ENCODE results near the gene KCNMA1. TPM values are rescaled to one million over a fixed set of nuclear protein-coding genes. Genes with fewer than 3 reads are reported as not detected.

The KCNMA1 gene
- total RNA-seq, 3 donors from 2014 or later (not counting 1 experiment from before 2014, with no cell fraction given) = 0.40 to 1.8 (median 0.63) TPM

GRCh38 chr10:77552252-77552651 is 85.4 kb downstream of the KCNMA1 start:
- Histone ChIP-seq H3K27ac (ENCODE audit: low read length) (no peak overlapping the region), H3K36me3 (ENCODE audit: control insufficient read depth, insufficient read depth, low read length) (no peaks in the 10 kb centered on the region), H3K27me3 (ENCODE audit: control insufficient read depth, insufficient read depth, low read length) (no peaks in the 10 kb centered on the region), H3K4me3 (ENCODE audit: low read length) (no peak overlapping the region), H3K4me1 (ENCODE audit: control insufficient read depth, insufficient read depth, low read length) (no peaks in the 10 kb centered on the region), H3K9me3 (ENCODE audit: control insufficient read depth, insufficient read depth, low read length) (no peaks in the 10 kb centered on the region)
- intact Hi-C loops (cut with micrococcal nuclease) = no loop called here
- peaks cover 5 to 6% of the 10 kb centered on the region in 2 donors for H3K27me3 Mint-ChIP-seq (ENCODE audit: low read depth in 2 of 2)
- H3K4me1 Mint-ChIP-seq = no peaks in the 10 kb centered on the region
- no peaks in the 10 kb centered on the region for H3K36me3 Mint-ChIP-seq
- ATAC-seq = no peak
- no peak overlapping the region for H3K4me3 Mint-ChIP-seq
- H3K27ac Mint-ChIP-seq = no peak overlapping the region
- WGBS (ENCODE audit: insufficient coverage) = 50% methylated on average over 1 of the region's 1 CpG
- no peak for TF ChIP-seq CTCF (IDR thresholded peaks at IDR 0.05)
- H3K9me3 Mint-ChIP-seq = no peaks in the 10 kb centered on the region
- no peak for DNase-seq

- peaks cover 11 to 19% of the 10 kb centered on the region in 2 donors for H3K27me3 Mint-ChIP-seq (ENCODE audit: low read depth in 2 of 2)
- no peak for ATAC-seq
- intact Hi-C loops (cut with micrococcal nuclease) = no loop called here
Measured at GRCh38 chr10:77550378-77550777, 87.2 kb downstream of the KCNMA1 start.

GRCh38 chr10:77548671-77549070 is 88.9 kb downstream of the KCNMA1 start:
- Mint-ChIP-seq H3K9me3 (no peaks in the 10 kb centered on the region), H3K36me3 (no peaks in the 10 kb centered on the region), H3K4me3 (no peak overlapping the region), H3K27me3 (ENCODE audit: low read depth in 2 of 2) (peaks cover 14 to 31% of the 10 kb centered on the region in 2 donors), H3K4me1 (no peaks in the 10 kb centered on the region), H3K27ac (no peak overlapping the region)
- H3K27me3 ChIP-seq (ENCODE audit: control insufficient read depth, insufficient read depth, low read length) = no peaks in the 10 kb centered on the region
- DNase-seq (no peak), ATAC-seq (no peak)
- WGBS (ENCODE audit: insufficient coverage) = 73% methylated on average over 1 of the region's 1 CpG
- H3K9me3 ChIP-seq (ENCODE audit: control insufficient read depth, insufficient read depth, low read length) = no peaks in the 10 kb centered on the region
- no peak overlapping the region for H3K27ac ChIP-seq (ENCODE audit: low read length)
- no peak overlapping the region for H3K4me3 ChIP-seq (ENCODE audit: low read length)
- intact Hi-C loops (cut with micrococcal nuclease) = no loop called here
- H3K36me3 ChIP-seq (ENCODE audit: control insufficient read depth, insufficient read depth, low read length) = no peaks in the 10 kb centered on the region
- TF ChIP-seq CTCF (IDR thresholded peaks at IDR 0.05) = no peak
- H3K4me1 ChIP-seq (ENCODE audit: control insufficient read depth, insufficient read depth, low read length) = no peaks in the 10 kb centered on the region

More at GRCh38 chr10:77550378-77550777, 87.2 kb downstream of the KCNMA1 start:
- Mint-ChIP-seq H3K27ac (no peak overlapping the region), H3K9me3 (no peaks in the 10 kb centered on the region), H3K36me3 (no peaks in the 10 kb centered on the region), H3K4me3 (no peak overlapping the region), H3K4me1 (no peaks in the 10 kb centered on the region)
- TF ChIP-seq CTCF (IDR thresholded peaks at IDR 0.05) = no peak
- Histone ChIP-seq H3K36me3 (ENCODE audit: control insufficient read depth, insufficient read depth, low read length) (no peaks in the 10 kb centered on the region), H3K27me3 (ENCODE audit: control insufficient read depth, insufficient read depth, low read length) (no peaks in the 10 kb centered on the region), H3K4me1 (ENCODE audit: control insufficient read depth, insufficient read depth, low read length) (no peaks in the 10 kb centered on the region), H3K27ac (ENCODE audit: low read length) (no peak overlapping the region), H3K9me3 (ENCODE audit: control insufficient read depth, insufficient read depth, low read length) (no peaks in the 10 kb centered on the region), H3K4me3 (ENCODE audit: low read length) (no peak overlapping the region)
- 89% methylated on average over 10 of the region's 10 CpGs for WGBS (ENCODE audit: insufficient coverage)
- no peak for DNase-seq

- H3K36me3 Mint-ChIP-seq = no peaks in the 10 kb centered on the region
Measured at GRCh38 chr10:77548157-77548556, 89.5 kb downstream of the KCNMA1 start.

More at GRCh38 chr10:77548157-77548556, 89.5 kb downstream of the KCNMA1 start:
- H3K27ac Mint-ChIP-seq = no peak overlapping the region
- Histone ChIP-seq H3K9me3 (ENCODE audit: control insufficient read depth, insufficient read depth, low read length) (no peaks in the 10 kb centered on the region), H3K27me3 (ENCODE audit: control insufficient read depth, insufficient read depth, low read length) (no peaks in the 10 kb centered on the region), H3K36me3 (ENCODE audit: control insufficient read depth, insufficient read depth, low read length) (no peaks in the 10 kb centered on the region), H3K4me3 (ENCODE audit: low read length) (no peak overlapping the region), H3K27ac (ENCODE audit: low read length) (no peak overlapping the region), H3K4me1 (ENCODE audit: control insufficient read depth, insufficient read depth, low read length) (no peaks in the 10 kb centered on the region)
- peaks cover 0 to under 1% of the 10 kb centered on the region in 2 donors for H3K9me3 Mint-ChIP-seq
- no peak for TF ChIP-seq CTCF (IDR thresholded peaks at IDR 0.05)
- WGBS (ENCODE audit: insufficient coverage) = 95% methylated on average over 3 of the region's 3 CpGs
- no peaks in the 10 kb centered on the region for H3K4me1 Mint-ChIP-seq
- H3K27me3 Mint-ChIP-seq (ENCODE audit: low read depth in 2 of 2) = peaks cover 16 to 36% of the 10 kb centered on the region in 2 donors
- no peak overlapping the region for H3K4me3 Mint-ChIP-seq
- DNase-seq (no peak), ATAC-seq (no peak)
- intact Hi-C loops (cut with micrococcal nuclease) = no loop called here
